Bronchial epithelial cell (primary cell): ENCODE results near the gene SEPTIN3. TPM values are rescaled to one million over a fixed set of nuclear protein-coding genes. Genes with fewer than 3 reads are reported as not detected.

Experiments
- DNase-seq: peaks from one replicate; pipeline ENCODE4 v3.0.0-alpha.2; 2010; ENCODE audit warnings: low read depth
- FAIRE-seq: peaks from 2 replicates; lab custom pipeline; 2011; peaks lifted over from hg19 to GRCh38; lab: Jason Lieb, UNC
- H3K27me3 ChIP-seq: 2 replicates; pipeline ENCODE4 v1.5.1; 2011; ENCODE audit warnings: low read length; ENCODE audit not compliant: control insufficient read depth, insufficient read depth
- H3K36me3 ChIP-seq: 2 replicates; pipeline ENCODE4 v1.5.1; 2011; ENCODE audit warnings: low read length; ENCODE audit not compliant: control insufficient read depth, insufficient read depth
- H3K4me3 ChIP-seq: 2 replicates; pipeline ENCODE4 v1.5.1; 2011; ENCODE audit warnings: mild to moderate bottlenecking, low read depth, low read length, control low read depth
- total RNA-seq: library from RNA; depleted of rRNA; stranded (reverse); fragments of >200 nt; gene quantifications from 2 replicates; pipeline ENCODE4 v1.2.1, GENCODE V29; 2014
- TF ChIP-seq, protein P1 (sequence below): IDR thresholded peaks from 2 replicates; pipeline ENCODE4 v1.5.1; 2011; ENCODE audit warnings: mild to moderate bottlenecking, moderate library complexity, low read length, control low read depth, inconsistent platforms; ENCODE audit not compliant: insufficient read depth, severe bottlenecking

The SEPTIN3 gene
- total RNA-seq, 1 donor from 2014 or later, result under 0.01 TPM

DNA sequence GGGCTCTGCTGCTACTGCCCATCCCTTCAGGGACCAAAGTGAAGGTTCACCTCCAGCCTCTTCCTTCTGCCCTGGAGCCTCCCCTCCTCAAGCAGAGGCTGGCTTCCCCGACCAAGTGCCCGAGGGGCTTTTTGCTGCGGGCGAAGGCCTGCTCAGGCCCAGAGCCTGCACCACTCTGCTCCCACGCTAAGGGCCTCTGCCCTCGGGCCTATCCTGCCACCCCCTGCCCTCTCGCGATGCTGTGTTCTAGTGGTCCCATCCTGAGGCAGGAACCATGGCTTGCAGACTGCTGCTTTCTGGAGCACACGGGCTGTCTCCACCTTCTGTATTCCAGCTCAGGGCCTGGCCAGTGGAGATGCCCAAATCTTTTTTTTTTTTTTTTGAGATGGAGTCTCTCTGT lies 33.7 kb upstream of the SEPTIN3 start:
- Histone ChIP-seq H3K27me3 (no peaks in the 10 kb centered on the region), H3K36me3 (no peaks in the 10 kb centered on the region), H3K4me3 (no peak overlapping the region)
- TF ChIP-seq, protein P1, sequence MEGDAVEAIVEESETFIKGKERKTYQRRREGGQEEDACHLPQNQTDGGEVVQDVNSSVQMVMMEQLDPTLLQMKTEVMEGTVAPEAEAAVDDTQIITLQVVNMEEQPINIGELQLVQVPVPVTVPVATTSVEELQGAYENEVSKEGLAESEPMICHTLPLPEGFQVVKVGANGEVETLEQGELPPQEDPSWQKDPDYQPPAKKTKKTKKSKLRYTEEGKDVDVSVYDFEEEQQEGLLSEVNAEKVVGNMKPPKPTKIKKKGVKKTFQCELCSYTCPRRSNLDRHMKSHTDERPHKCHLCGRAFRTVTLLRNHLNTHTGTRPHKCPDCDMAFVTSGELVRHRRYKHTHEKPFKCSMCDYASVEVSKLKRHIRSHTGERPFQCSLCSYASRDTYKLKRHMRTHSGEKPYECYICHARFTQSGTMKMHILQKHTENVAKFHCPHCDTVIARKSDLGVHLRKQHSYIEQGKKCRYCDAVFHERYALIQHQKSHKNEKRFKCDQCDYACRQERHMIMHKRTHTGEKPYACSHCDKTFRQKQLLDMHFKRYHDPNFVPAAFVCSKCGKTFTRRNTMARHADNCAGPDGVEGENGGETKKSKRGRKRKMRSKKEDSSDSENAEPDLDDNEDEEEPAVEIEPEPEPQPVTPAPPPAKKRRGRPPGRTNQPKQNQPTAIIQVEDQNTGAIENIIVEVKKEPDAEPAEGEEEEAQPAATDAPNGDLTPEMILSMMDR, result no peak
- DNase-seq, result no peak
- FAIRE-seq, result no peak

DNA sequence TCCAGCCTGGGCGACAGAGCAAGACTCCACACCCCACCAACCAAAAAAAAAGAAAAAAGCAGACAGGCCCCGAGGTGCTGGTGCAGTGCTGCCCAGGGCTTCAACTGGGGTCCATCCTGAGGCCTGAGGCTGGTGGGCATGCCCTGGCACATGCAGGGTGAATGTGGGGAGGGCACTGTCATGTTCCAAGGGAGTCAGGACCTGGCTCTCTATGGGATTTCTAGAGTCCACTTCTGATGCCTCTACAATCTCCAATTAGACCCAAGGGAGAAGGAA lies 32.4 kb upstream of the SEPTIN3 start:
- no peak overlapping the region for H3K4me3 ChIP-seq
- TF ChIP-seq, protein P1, result no peak

DNA sequence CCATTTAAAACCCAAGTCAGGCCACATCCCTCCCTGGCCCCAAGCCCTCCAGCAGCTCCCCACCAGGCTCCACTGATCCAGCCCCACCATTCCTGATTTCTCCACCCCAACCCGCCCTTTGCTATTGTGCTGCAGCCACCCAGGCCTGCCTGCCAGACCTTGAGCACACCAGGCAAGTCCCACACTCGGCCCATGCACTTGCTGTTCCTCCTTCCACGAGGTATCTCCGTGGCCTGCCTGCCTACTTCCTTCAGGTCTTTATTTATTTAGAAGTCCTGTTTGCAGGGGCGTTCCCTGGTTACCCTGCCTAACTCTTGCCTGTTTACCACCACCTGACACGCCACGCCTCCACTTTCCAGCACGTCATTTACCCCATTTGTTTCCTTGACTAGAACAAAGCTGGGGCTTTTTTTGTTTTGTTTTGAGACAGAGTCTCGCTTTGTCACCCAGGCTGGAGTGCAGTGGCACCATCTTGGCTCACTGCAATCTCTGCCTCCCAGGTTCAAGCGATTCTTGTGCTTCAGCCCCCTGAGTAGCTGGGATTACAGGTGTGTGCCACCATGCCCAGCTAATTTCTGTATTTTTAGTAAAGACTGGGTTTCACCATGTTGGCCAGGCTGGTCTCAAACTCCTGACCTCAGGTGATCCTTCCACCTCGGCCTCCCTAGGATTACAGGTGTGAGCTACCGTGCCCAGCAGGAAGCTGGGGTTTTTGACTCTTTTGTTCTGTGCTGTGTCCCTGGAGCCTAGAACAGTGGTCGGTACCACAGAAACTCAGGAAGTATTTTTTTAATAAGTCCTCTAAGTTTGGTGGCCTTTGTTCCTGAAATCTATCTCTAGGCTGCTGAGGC lies 29.0 kb upstream of the SEPTIN3 start:
- Histone ChIP-seq H3K36me3 (no peaks in the 10 kb centered on the region), H3K27me3 (no peaks in the 10 kb centered on the region), H3K4me3 (no peak overlapping the region)
- DNase-seq, result no peak
- TF ChIP-seq, protein P1, result no peak
- FAIRE-seq, result no peak

More for the DNA sequence above, 32.4 kb upstream of the SEPTIN3 start:
- DNase-seq, result no peak
- Histone ChIP-seq H3K36me3 (no peaks in the 10 kb centered on the region), H3K27me3 (no peaks in the 10 kb centered on the region)
- no peak for FAIRE-seq

DNA sequence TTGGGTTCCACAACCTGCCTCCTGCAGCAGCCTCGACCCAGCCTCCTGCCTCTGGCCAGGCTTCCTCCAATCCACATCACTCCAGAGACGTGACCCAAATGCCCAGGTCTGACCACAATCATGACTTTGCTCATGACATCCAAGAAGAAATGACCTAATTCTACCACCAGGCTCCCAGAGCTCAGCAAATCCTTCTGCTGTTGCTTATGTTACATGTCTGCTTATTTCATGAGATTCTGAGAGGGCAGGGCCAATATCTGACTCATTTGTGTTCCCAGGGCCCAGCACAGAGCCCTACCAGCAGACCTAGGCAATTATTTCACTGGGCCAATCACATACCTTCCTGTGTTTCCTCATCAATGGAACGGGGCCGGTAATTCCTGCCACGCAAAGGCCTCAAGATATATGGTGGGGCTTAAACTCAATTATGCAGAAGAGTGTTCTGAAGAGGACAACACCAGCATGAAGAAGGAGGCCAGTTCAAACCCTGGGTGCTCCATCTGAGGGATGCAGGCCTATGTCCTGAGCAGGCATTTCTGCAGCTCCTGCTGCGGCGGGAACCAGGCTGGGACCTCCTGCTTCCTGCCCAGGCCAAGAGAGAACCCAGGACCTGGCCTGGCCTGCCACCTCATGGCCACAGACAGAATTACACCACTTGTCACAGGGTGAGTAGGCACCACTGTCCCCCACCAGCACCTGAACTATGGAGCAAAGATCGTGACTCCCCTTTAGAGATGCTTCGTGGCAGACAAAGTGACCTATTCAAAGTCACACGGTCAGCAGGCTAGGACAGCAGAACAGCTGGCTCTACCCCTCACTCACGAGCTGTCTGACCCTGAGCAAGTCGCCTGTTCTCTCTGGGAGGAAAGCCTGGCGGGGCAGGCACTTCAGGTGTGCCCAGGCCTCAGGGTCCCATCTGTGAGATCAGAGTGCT lies 28.1 kb upstream of the SEPTIN3 start:
- no peak overlapping the region for H3K4me3 ChIP-seq
- TF ChIP-seq, protein P1, result peak; percentile 90
- H3K36me3 ChIP-seq, result no peaks in the 10 kb centered on the region
- H3K27me3 ChIP-seq, result no peaks in the 10 kb centered on the region
- DNase-seq (peak; percentile 79), FAIRE-seq (peak; percentile 90)

DNA sequence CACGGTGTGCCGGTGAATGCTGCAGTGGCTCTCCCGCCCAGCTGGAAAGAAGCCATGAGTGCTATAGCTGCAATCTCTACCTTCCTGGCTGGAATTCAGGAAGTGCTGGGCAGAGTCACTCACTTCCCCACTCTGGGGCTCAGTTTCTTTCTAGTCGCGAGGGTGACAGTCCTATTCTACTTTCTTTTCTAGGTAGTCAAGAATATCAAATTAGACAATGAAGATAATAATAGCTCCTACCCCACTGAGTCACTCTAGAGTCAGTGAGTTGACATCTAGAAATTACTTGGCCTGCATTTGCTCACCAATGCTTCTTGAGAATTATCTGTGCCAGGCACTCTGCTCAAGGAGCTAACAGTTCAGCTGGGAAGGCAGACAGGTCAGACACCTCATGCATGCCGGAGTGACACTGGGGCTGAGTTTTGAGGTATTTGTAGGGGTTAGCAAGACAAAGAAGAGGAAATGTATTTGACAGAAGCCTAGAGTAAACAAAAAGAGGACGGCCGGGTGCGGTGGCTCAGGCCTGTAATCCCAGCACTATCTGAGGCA lies 25.5 kb upstream of the SEPTIN3 start:
- H3K4me3 ChIP-seq, result no peak overlapping the region
- FAIRE-seq (no peak), DNase-seq (peak; percentile 49)
- no peaks in the 10 kb centered on the region for H3K36me3 ChIP-seq
- no peaks in the 10 kb centered on the region for H3K27me3 ChIP-seq
- TF ChIP-seq, protein P1, result no peak
